ENCODE measurements around the gene ZGLP1.

The ZGLP1 gene

DNA sequence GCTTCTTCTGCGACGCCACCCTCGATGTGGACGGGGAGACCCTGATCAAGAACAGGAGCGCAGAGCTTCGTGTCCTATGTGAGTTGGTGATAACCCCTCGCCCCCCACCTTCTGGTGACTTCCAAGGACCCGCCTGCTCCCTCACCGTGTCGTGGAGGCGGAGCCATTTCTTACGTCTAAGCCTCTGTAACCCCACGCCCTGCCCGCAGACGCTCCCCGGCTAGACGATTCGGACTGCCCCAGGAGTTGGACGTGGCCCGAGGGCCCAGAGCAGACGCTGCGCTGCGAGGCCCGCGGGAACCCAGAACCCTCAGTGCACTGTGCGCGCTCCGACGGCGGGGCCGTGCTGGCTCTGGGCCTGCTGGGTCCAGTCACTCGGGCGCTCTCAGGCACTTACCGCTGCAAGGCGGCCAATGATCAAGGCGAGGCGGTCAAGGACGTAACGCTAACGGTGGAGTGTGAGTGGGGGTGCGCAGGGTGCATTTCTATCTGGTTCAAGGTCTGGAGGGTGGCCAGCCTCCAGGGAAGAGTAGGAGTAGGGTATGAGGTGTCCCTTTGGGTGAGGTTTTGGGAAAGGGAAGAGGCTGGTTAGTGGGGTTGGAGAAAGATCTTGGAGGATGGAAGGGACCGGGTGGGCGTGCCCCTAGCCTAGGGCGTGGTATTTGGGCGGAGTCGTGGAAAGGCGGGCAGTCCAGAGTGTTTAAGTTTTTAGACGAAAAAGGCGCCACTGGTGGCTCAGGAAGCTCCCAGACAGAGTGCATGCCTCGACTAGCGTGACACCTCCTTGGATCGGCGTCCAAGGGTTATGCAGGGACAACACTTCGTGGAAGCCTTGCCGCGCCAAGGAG lies 16.6 kb downstream of the ZGLP1 start:
- peak overlapping the region; percentile 13; the same call in 1 of the 2 replicates for H3K4me3 ChIP-seq (ENCODE audit: low read length)

DNA sequence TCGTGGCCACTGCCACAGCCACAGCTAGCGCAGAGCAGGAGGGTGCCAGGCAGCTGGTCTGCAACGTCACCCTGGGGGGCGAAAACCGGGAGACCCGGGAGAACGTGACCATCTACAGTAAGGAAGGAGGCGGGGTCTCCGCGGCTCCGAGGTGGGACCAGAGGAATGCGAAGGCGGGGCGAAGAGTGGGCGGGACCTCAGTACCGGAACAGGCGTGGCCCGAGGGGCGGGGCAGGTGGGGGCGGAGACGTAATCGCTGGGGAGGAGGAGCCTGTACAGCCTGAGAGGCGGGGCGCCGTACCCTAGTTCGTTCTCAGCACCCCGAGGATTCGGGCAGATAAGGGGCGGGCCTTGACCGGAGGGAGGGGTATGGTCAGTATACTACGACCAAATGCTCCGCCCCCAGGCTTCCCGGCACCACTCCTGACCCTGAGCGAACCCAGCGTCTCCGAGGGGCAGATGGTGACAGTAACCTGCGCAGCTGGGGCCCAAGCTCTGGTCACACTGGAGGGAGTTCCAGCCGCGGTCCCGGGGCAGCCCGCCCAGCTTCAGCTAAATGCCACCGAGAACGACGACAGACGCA lies 17.3 kb downstream of the ZGLP1 start:
- Histone ChIP-seq H3K27ac (ENCODE audit: low read length) (no peak overlapping the region), H3K36me3 (ENCODE audit: control insufficient read depth, insufficient read depth, low read length) (no peaks in the 10 kb centered on the region; the same call in 1 of the 2 replicates), H3K4me1 (ENCODE audit: control insufficient read depth, insufficient read depth, low read length) (peaks cover 6% of the 10 kb centered on the region), H3K9me3 (ENCODE audit: control insufficient read depth, insufficient read depth, low read length) (no peaks in the 10 kb centered on the region), H3K4me3 (ENCODE audit: low read length) (peak overlapping the region; percentile 27; the same call in 1 of the 2 replicates), H3K27me3 (ENCODE audit: control insufficient read depth, insufficient read depth, low read length) (peaks cover 65% of the 10 kb centered on the region)
- no peak for DNase-seq (ENCODE audit: low read depth, low spot score)
- no CpG with 5 or more reads among the region's 45 CpGs for WGBS (ENCODE audit: insufficient coverage, insufficient read length)

More for the DNA sequence above, 16.6 kb downstream of the ZGLP1 start:
- H3K9me3 ChIP-seq (ENCODE audit: control insufficient read depth, insufficient read depth, low read length), result no peaks in the 10 kb centered on the region
- no peak overlapping the region for H3K27ac ChIP-seq (ENCODE audit: low read length)
- H3K4me1 ChIP-seq (ENCODE audit: control insufficient read depth, insufficient read depth, low read length), result peaks cover 4% of the 10 kb centered on the region; the same call in 1 of the 2 replicates
- no peaks in the 10 kb centered on the region for H3K36me3 ChIP-seq (ENCODE audit: control insufficient read depth, insufficient read depth, low read length)
- peaks cover 58% of the 10 kb centered on the region for H3K27me3 ChIP-seq (ENCODE audit: control insufficient read depth, insufficient read depth, low read length)
- no CpG with 5 or more reads among the region's 56 CpGs for WGBS (ENCODE audit: insufficient coverage, insufficient read length)
- DNase-seq (ENCODE audit: low read depth, low spot score), result no peak

DNA sequence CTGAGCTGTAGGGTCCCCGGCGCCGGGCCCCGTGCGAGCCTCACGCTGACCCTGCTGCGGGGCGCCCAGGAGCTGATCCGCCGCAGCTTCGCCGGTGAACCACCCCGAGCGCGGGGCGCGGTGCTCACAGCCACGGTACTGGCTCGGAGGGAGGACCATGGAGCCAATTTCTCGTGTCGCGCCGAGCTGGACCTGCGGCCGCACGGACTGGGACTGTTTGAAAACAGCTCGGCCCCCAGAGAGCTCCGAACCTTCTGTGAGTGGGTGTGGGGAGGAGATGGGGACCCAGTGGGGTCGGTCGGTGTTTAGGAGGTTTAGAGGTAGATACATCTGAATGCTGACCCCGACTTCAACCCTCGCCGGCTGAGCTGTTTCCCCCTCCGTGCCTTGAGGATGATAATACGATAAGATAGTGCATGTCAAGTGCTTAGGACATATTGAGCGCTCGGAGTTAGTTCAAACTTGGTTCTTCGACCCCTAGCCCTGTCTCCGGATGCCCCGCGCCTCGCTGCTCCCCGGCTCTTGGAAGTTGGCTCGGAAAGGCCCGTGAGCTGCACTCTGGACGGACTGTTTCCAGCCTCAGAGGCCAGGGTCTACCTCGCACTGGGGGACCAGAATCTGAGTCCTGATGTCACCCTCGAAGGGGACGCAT lies 17.9 kb downstream of the ZGLP1 start:
- DNase-seq (ENCODE audit: low read depth, low spot score), result no peak
- no peaks in the 10 kb centered on the region for H3K9me3 ChIP-seq (ENCODE audit: control insufficient read depth, insufficient read depth, low read length)
- peak overlapping the region; percentile 27 for H3K4me3 ChIP-seq (ENCODE audit: low read length)
- peaks cover 65% of the 10 kb centered on the region for H3K27me3 ChIP-seq (ENCODE audit: control insufficient read depth, insufficient read depth, low read length)
- WGBS (ENCODE audit: insufficient coverage, insufficient read length), result no CpG with 5 or more reads among the region's 49 CpGs
- no peak overlapping the region for H3K27ac ChIP-seq (ENCODE audit: low read length)
- H3K36me3 ChIP-seq (ENCODE audit: control insufficient read depth, insufficient read depth, low read length), result no peaks in the 10 kb centered on the region; the same call in 1 of the 2 replicates
- peaks cover 7% of the 10 kb centered on the region for H3K4me1 ChIP-seq (ENCODE audit: control insufficient read depth, insufficient read depth, low read length)

DNA sequence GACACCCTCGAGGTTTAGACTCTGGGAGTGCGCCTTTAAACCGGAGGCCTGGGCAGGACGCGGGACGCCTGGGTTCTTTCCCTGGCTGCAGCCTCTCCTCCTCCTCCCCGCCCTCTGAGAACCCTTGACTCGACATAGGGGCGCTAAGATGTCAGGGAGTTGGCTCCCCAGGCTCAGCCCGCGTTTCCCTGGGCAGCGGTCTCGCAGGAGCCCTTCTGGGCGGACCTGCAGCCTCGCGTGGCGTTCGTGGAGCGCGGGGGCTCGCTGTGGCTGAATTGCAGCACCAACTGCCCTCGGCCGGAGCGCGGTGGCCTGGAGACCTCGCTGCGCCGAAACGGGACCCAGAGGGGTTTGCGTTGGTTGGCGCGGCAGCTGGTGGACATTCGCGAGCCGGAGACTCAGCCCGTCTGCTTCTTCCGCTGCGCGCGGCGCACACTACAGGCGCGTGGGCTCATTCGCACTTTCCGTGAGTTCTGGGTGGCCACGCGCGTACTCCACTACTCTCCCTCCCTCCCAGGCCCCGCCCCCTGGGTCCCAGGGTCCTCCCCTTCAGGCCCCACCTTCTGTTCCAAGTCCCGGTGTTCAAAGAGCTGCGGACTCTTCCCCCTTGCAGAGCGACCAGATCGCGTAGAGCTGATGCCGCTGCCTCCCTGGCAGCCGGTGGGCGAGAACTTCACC lies 18.6 kb downstream of the ZGLP1 start:
- Histone ChIP-seq H3K27ac (ENCODE audit: low read length) (no peak overlapping the region), H3K9me3 (ENCODE audit: control insufficient read depth, insufficient read depth, low read length) (no peaks in the 10 kb centered on the region), H3K4me3 (ENCODE audit: low read length) (peak overlapping the region; percentile 27), H3K4me1 (ENCODE audit: control insufficient read depth, insufficient read depth, low read length) (peaks cover 7% of the 10 kb centered on the region), H3K36me3 (ENCODE audit: control insufficient read depth, insufficient read depth, low read length) (no peaks in the 10 kb centered on the region; the same call in 1 of the 2 replicates), H3K27me3 (ENCODE audit: control insufficient read depth, insufficient read depth, low read length) (peaks cover 65% of the 10 kb centered on the region)
- no CpG with 5 or more reads among the region's 57 CpGs for WGBS (ENCODE audit: insufficient coverage, insufficient read length)
- DNase-seq (ENCODE audit: low read depth, low spot score), result no peak

DNA sequence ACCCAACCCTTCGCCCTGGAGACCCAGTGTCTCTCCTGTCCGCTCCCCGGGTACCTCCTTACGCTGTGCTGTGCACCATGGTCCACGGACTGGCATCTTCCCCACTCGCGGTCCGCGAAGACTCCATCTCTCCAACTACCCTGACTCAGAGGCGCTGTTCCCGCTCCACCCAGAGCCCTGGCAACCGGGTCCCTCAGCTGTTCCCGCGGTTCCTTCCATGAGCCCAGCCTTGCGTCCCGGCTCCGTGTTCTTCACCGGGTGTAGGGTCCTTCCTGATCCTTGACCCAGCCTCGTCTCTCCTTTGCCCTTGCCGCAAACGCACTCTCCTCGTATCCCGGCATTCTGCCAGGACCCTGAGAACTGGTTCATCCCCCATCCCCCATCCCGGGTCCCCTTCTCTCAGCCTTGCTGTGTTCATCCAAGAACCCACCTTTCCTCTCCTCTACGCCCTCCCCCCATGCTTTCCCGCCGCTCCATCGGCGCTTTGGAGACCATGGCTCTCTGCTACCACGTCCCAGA lies 19.2 kb downstream of the ZGLP1 start:
- peak overlapping the region; percentile 27; the same call in 1 of the 2 replicates for H3K4me3 ChIP-seq (ENCODE audit: low read length)
- H3K4me1 ChIP-seq (ENCODE audit: control insufficient read depth, insufficient read depth, low read length), result peaks cover 7% of the 10 kb centered on the region
- H3K27ac ChIP-seq (ENCODE audit: low read length), result no peak overlapping the region
- H3K36me3 ChIP-seq (ENCODE audit: control insufficient read depth, insufficient read depth, low read length), result no peaks in the 10 kb centered on the region; the same call in 1 of the 2 replicates
- peaks cover 59% of the 10 kb centered on the region for H3K27me3 ChIP-seq (ENCODE audit: control insufficient read depth, insufficient read depth, low read length)
- no peak for DNase-seq (ENCODE audit: low read depth, low spot score)
- H3K9me3 ChIP-seq (ENCODE audit: control insufficient read depth, insufficient read depth, low read length), result no peaks in the 10 kb centered on the region
- WGBS (ENCODE audit: insufficient coverage, insufficient read length), result no CpG with 5 or more reads among the region's 30 CpGs

DNA sequence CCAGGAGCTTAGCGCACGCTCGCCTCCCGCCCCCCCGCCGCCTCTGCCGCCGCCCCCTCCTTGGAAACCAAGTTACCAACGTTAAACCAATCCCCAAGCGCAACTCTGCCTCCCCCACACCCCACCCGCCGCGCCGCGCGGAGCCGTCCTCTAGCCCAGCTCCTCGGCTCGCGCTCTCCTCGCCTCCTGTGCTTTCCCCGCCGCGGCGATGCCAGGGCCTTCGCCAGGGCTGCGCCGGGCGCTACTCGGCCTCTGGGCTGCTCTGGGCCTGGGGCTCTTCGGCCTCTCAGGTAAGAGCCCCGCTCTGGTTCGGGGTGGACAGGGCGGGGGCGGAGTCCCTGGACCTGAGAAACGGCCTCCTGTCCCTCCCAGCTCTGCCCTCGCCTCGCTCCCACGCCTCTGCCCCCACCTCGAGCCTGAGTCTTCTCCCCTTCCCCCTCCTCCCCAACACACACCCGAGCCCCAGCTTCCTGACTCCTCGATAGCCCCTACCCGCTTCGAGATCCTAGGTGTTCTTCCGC lies 19.7 kb downstream of the ZGLP1 start, which contains the start of gene ICAM5:
Gene ICAM5 (plus strand): TSS at position 117 of the 521 bp plus-strand sequence. CDS start 92 bp downstream, at position 209.
- peaks cover 4% of the 10 kb centered on the region for H3K4me1 ChIP-seq (ENCODE audit: control insufficient read depth, insufficient read depth, low read length)
- H3K9me3 ChIP-seq (ENCODE audit: control insufficient read depth, insufficient read depth, low read length), result no peaks in the 10 kb centered on the region
- peak within 1 kb of the TSS; percentile 27; the same call in 1 of the 2 replicates for H3K4me3 ChIP-seq (ENCODE audit: low read length)
- no peak for DNase-seq (ENCODE audit: low read depth, low spot score)
- no CpG with 5 or more reads among the region's 45 CpGs for WGBS (ENCODE audit: insufficient coverage, insufficient read length)
- no peaks in the 10 kb centered on the region; the same call in 1 of the 2 replicates for H3K36me3 ChIP-seq (ENCODE audit: control insufficient read depth, insufficient read depth, low read length)
- peaks cover 54% of the 10 kb centered on the region for H3K27me3 ChIP-seq (ENCODE audit: control insufficient read depth, insufficient read depth, low read length)
- H3K27ac ChIP-seq (ENCODE audit: low read length), result no peak within 1 kb of the TSS

DNA sequence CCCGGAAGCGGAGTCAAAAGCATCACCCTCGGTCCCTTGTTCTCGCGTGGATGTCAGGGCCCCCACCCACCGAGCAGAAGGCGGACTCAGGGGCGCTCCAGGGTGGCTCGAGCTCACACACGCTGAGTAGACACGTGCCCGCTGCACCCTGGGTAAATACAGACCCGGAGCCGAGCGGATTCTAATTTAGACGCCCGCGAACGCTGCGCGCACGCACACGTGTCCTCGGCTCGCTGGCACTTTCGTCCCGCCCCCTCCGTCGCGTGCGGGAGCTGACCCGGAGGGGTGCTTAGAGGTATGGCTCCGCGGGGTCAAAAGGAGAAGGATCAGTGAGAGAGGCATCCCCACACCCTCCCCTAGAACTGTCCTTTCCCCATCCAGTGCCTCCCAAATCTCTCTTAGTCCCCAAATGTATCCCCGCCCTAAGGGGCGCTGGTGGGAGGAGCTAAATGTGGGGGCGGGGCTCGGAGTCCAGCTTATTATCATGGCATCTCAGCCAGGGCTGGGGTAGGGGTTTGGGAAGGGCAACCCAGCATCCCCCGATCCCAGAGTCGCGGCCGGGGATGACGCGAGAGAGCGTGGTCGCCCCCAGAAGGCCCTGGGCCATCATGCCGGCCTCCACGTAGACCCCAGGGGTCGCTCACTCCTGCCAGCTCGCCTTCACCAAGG lies 20.3 kb downstream of the ZGLP1 start:
- Histone ChIP-seq H3K4me3 (ENCODE audit: low read length) (peak overlapping the region; percentile 27; the same call in 1 of the 2 replicates), H3K27me3 (ENCODE audit: control insufficient read depth, insufficient read depth, low read length) (peaks cover 50% of the 10 kb centered on the region), H3K36me3 (ENCODE audit: control insufficient read depth, insufficient read depth, low read length) (no peaks in the 10 kb centered on the region; the same call in 1 of the 2 replicates), H3K9me3 (ENCODE audit: control insufficient read depth, insufficient read depth, low read length) (no peaks in the 10 kb centered on the region), H3K27ac (ENCODE audit: low read length) (no peak overlapping the region), H3K4me1 (ENCODE audit: control insufficient read depth, insufficient read depth, low read length) (peaks cover 4% of the 10 kb centered on the region)
- no peak for DNase-seq (ENCODE audit: low read depth, low spot score)
- whole genome bisulfite sequencing (ENCODE audit: insufficient coverage, insufficient read length), result no CpG with 5 or more reads among the region's 50 CpGs

DNA sequence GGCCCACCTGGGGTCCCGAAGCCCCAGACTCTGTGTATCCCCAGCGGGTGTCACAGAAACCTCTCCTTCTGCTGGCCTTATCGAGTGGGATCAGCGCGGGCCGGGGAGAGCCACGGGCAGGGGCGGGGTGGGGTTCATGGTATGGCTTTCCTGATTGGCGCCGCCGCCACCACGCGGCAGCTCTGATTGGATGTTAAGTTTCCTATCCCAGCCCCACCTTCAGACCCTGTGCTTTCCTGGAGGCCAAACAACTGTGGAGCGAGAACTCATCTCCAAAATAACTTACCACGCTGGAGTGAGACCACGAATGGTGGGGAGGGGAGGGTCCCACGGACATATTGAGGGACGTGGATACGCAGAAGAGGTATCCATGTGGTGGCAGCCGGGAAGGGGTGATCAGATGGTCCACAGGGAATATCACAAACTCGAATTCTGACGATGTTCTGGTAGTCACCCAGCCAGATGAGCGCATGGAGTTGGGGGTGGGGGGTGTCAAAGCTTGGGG lies 20.9 kb downstream of the ZGLP1 start:
- Histone ChIP-seq H3K9me3 (ENCODE audit: control insufficient read depth, insufficient read depth, low read length) (no peaks in the 10 kb centered on the region), H3K36me3 (ENCODE audit: control insufficient read depth, insufficient read depth, low read length) (no peaks in the 10 kb centered on the region; the same call in 1 of the 2 replicates), H3K27me3 (ENCODE audit: control insufficient read depth, insufficient read depth, low read length) (peaks cover 44% of the 10 kb centered on the region), H3K4me3 (ENCODE audit: low read length) (peak overlapping the region; percentile 27; the same call in 1 of the 2 replicates), H3K4me1 (ENCODE audit: control insufficient read depth, insufficient read depth, low read length) (peaks cover 4% of the 10 kb centered on the region), H3K27ac (ENCODE audit: low read length) (no peak overlapping the region)
- DNase-seq (ENCODE audit: low read depth, low spot score), result no peak
- no CpG with 5 or more reads among the region's 23 CpGs for WGBS (ENCODE audit: insufficient coverage, insufficient read length)
